SK-N-SH (cell line): Measurements from ENCODE around the gene GEMIN7. TPM values are rescaled to one million over a fixed set of nuclear protein-coding genes. Genes with fewer than 3 reads are reported as not detected.

Source experiments
- CTCF ChIA-PET: fragments of 300-600, 350-600 bp; formaldehyde crosslinking; extraction: SDS; loops from one replicate; lab custom pipeline; 2021; lab: Yijun Ruan, JAX
- POLR2A ChIA-PET: fragments of 350-600 bp; sonication (Branson Sonifier 250); formaldehyde crosslinking; extraction: SDS; loops from one replicate; lab custom pipeline; 2020; ENCODE audit warnings: antibody characterized with exemption, inconsistent platforms; lab: Yijun Ruan, JAX
- DNase-seq: peaks from one replicate; pipeline ENCODE4 v3.0.0; 2012
- H2AFZ ChIP-seq: fragments of 200-600 bp; sonication (generic); 2 replicates; pipeline ENCODE4 v1.8.1; 2016; ENCODE audit warnings: antibody characterized with exemption, mild to moderate bottlenecking, low read depth
- H3F3A ChIP-seq: fragments of 200-600 bp; sonication (generic); replicated peaks from 2 replicates; pipeline ENCODE3; 2016; ENCODE audit warnings: antibody characterized with exemption, mild to moderate bottlenecking; ENCODE audit not compliant: insufficient read depth
- H3K27ac ChIP-seq, 2 experiments: fragments of 200-500 bp in 1 of 2; fragments of 200-600 bp in 1 of 2; sonication (Bioruptor generic) in 1 of 2; sonication (generic), shearing (Covaris generic) in 1 of 2; 2 replicates each; pipeline versions ENCODE4 v1.5.1 to v1.6.1; 2014 to 2016; ENCODE audit warnings: low read depth in 2 of 2, inconsistent platforms in 1 of 2, low read length in 1 of 2, mild to moderate bottlenecking in 1 of 2, mixed read lengths in 1 of 2
- H3K27me3 ChIP-seq: fragments of 200-600 bp; sonication (generic), shearing (Covaris generic); 2 replicates; pipeline ENCODE4 v1.6.1; 2016; ENCODE audit warnings: mixed run types; ENCODE audit not compliant: insufficient read depth
- H3K36me3 ChIP-seq, 2 experiments: fragments of 200-500 bp in 1 of 2; fragments of 200-600 bp in 1 of 2; sonication (Bioruptor generic) in 1 of 2; sonication (generic) in 1 of 2; replicated peaks in 1 of 2; 2 replicates each; pipeline versions ENCODE3 to v1.5.1; 2014 to 2016; ENCODE audit warnings: low read length in 1 of 2, mild to moderate bottlenecking in 1 of 2; ENCODE audit not compliant: insufficient read depth in 2 of 2, control insufficient read depth in 1 of 2
- H3K4me1 ChIP-seq, 2 experiments: fragments of 200-500 bp in 1 of 2; fragments of 200-600 bp in 1 of 2; sonication (Bioruptor generic) in 1 of 2; sonication (generic), shearing (Covaris generic) in 1 of 2; 2 replicates each; pipeline versions ENCODE4 v1.5.1 to v1.6.1; 2014 to 2016; ENCODE audit warnings: low read depth in 1 of 2, low read length in 1 of 2, mixed run types in 1 of 2; ENCODE audit not compliant: insufficient read depth in 2 of 2, control insufficient read depth in 1 of 2
- H3K4me2 ChIP-seq: fragments of 200-600 bp; sonication (generic), shearing (Covaris generic); 2 replicates; pipeline ENCODE4 v1.6.1; 2017; ENCODE audit warnings: mixed run types
- H3K4me3 ChIP-seq, 2 experiments: fragments of 200-500 bp in 1 of 2; fragments of 200-600 bp in 1 of 2; sonication (Bioruptor generic) in 1 of 2; sonication (generic), shearing (Covaris generic) in 1 of 2; 2 replicates each; pipeline versions ENCODE4 v1.5.1 to v1.8.1; 2014 to 2016; ENCODE audit warnings: low read depth in 2 of 2, inconsistent platforms in 1 of 2, low read length in 1 of 2, mild to moderate bottlenecking in 1 of 2, mixed read lengths in 1 of 2, moderate library complexity in 1 of 2
- H3K79me2 ChIP-seq: fragments of 200-600 bp; sonication (generic); 2 replicates; pipeline ENCODE4 v1.8.1; 2017; ENCODE audit warnings: mild to moderate bottlenecking; ENCODE audit not compliant: insufficient read depth
- H3K9ac ChIP-seq: fragments of 200-600 bp; sonication (generic); 2 replicates; pipeline ENCODE4 v1.6.1; 2017; ENCODE audit warnings: mixed run types
- H3K9me2 ChIP-seq: fragments of 200-600 bp; sonication (generic); 2 replicates; pipeline ENCODE4 v1.6.1; 2017; ENCODE audit warnings: mixed run types
- H3K9me3 ChIP-seq: fragments of 200-600 bp; sonication (generic); 2 replicates; pipeline ENCODE4 v1.6.1; 2017; ENCODE audit warnings: mixed run types, mild to moderate bottlenecking, moderate library complexity
- H4K20me1 ChIP-seq: fragments of 200-600 bp; sonication (generic); 2 replicates; pipeline ENCODE4 v1.6.1; 2017; ENCODE audit warnings: mild to moderate bottlenecking, mixed run types; ENCODE audit not compliant: insufficient read depth
- CHD2 ChIP-seq: fragments of 150-350 bp; IDR thresholded peaks from 2 replicates; pipeline ENCODE4 v1.6.1; 2018; ENCODE audit warnings: low read length; ENCODE audit not compliant: partially characterized antibody
- EZH2phosphoT487 ChIP-seq: fragments of 200-600 bp; sonication (generic); IDR thresholded peaks from 2 replicates; pipeline ENCODE4 v1.6.1; 2017; ENCODE audit warnings: low read depth, mixed run types, mild to moderate bottlenecking, antibody characterized with exemption, moderate library complexity, borderline replicate concordance
- FOSL2 ChIP-seq: IDR thresholded peaks from 2 replicates; pipeline ENCODE4 v1.4.0; 2012; ENCODE audit warnings: low read depth, mild to moderate bottlenecking, moderate library complexity, borderline replicate concordance
- FOXM1 ChIP-seq: IDR thresholded peaks from 2 replicates; pipeline ENCODE4 v1.4.0; 2012; ENCODE audit warnings: low read depth, mild to moderate bottlenecking
- GABPA ChIP-seq: IDR thresholded peaks from 2 replicates; pipeline ENCODE4 v1.4.0; 2012; ENCODE audit warnings: low read depth, mild to moderate bottlenecking
- GATA2 ChIP-seq: sonication (generic); formaldehyde crosslinking; IDR thresholded peaks from 2 replicates; pipeline ENCODE4 v1.5.0; 2020; ENCODE audit warnings: mild to moderate bottlenecking, missing genetic modification reagents
- IRF3 ChIP-seq: fragments of 150-350 bp; IDR thresholded peaks from 2 replicates; pipeline ENCODE4 v1.6.1; 2016; ENCODE audit warnings: mild to moderate bottlenecking, low read depth, low read length
- MEF2A ChIP-seq: IDR thresholded peaks from 2 replicates; pipeline ENCODE4 v1.4.0; 2012; ENCODE audit warnings: low read depth, borderline replicate concordance
- NFIC ChIP-seq: IDR thresholded peaks from 2 replicates; pipeline ENCODE4 v1.4.0; 2012; ENCODE audit warnings: borderline replicate concordance
- NRF1 ChIP-seq: IDR thresholded peaks from 2 replicates; pipeline ENCODE4 v1.6.1; 2012; ENCODE audit warnings: low read depth, mild to moderate bottlenecking, low read length
- PBX3 ChIP-seq: IDR thresholded peaks from 2 replicates; pipeline ENCODE4; 2012
- POLR2AphosphoS5 ChIP-seq: IDR thresholded peaks from 2 replicates; pipeline ENCODE4 v1.6.1; 2012; ENCODE audit warnings: low read depth, low read length
- RCOR1 ChIP-seq: fragments of 150-350 bp; IDR thresholded peaks from 2 replicates; pipeline ENCODE4 v1.6.1; 2017; ENCODE audit warnings: antibody characterized with exemption, low read length
- REST ChIP-seq: IDR thresholded peaks from 2 replicates; pipeline ENCODE4 v1.6.1; 2012; ENCODE audit warnings: mild to moderate bottlenecking, low read depth, low read length, moderate library complexity
- RFX5 ChIP-seq: IDR thresholded peaks from 2 replicates; pipeline ENCODE4 v1.6.1; 2012; ENCODE audit warnings: mild to moderate bottlenecking, improper control_type of control experiment, low read length
- TAF1 ChIP-seq: IDR thresholded peaks from 2 replicates; pipeline ENCODE4 v1.6.1; 2012; ENCODE audit warnings: low read depth, mild to moderate bottlenecking, low read length, moderate library complexity, borderline replicate concordance
- TEAD4 ChIP-seq: IDR thresholded peaks from 2 replicates; pipeline ENCODE4 v1.4.0; 2012; ENCODE audit warnings: mild to moderate bottlenecking, borderline replicate concordance; ENCODE audit not compliant: insufficient read depth
- whole genome bisulfite sequencing: methylation state at CpG from one replicate; pipeline ENCODE4 v1.1.6; 2017; ENCODE audit warnings: low lambda C conversion rate; 5-methylcytosine and 5-hydroxymethylcytosine counted together
- polyA plus RNA-seq, 3 experiments: library from polyadenylated mRNA; depleted of rRNA; stranded (reverse); fragments of >200 nt; gene quantifications; 2 replicates each; pipeline ENCODE4 v1.2.3, GENCODE V29; 2012
- TF ChIP-seq, protein P1 (sequence below): fragments of 150-350 bp; IDR thresholded peaks from 2 replicates; pipeline ENCODE4 v1.6.1; 2017; ENCODE audit warnings: antibody characterized with exemption, low read length, low read depth, borderline replicate concordance
- TF ChIP-seq, protein P2 (sequence below): IDR thresholded peaks from 2 replicates; pipeline ENCODE4 v1.4.0; 2012; ENCODE audit warnings: low read depth, borderline replicate concordance

Gene GEMIN7
- polyA plus RNA-seq, 1 of the 3 experiments (the other 2 are of a cell fraction) = 28.7 TPM

DNA sequence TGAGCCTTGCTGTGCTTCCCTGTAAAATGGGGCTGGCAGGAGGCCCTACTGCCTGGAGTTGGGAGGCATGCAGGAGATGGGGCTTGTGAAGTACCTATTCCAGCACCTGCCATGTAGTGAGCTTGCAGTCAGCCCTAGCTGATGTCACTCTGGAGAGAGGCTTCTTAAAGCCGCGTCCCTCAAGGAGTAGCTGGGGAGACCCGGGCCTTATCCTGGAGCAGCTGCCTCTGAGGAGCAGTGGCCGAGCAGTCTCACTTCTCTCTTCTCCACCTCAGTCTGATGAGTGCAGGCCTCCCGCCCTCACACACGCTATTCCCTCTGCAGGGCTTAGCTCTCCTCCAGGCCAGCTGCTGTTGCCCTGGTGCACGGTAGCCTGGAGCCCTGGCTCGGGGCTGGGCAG, 22.2 kb upstream of the GEMIN7 start:
- H3K27ac ChIP-seq = no peak overlapping the region
- peaks cover 39% of the 10 kb centered on the region; the same call in 1 of the 2 replicates for H3K79me2 ChIP-seq
- ChIA-PET POLR2A (interaction anchor here (0.8 to 1.0 kb wide), 2 partner anchors 18 to 22 kb away, joined by 3 read pairs; partner anchors contain the start of genes CLASRP and GEMIN7), CTCF (interaction anchor here (0.6 to 1.3 kb wide), 2 partner anchors 12 to 862 kb away, joined by 3 to 6 read pairs; no protein-coding TSS in a partner anchor)
- H3K36me3 ChIP-seq = peaks cover 38 to 76% of the 10 kb centered on the region in 2 experiments
- no peak overlapping the region for H3K4me2 ChIP-seq
- no peak overlapping the region for H3K4me3 ChIP-seq
- H3K9ac ChIP-seq = no peak overlapping the region
- no peak overlapping the region for H2AFZ ChIP-seq
- peaks cover 4% of the 10 kb centered on the region for H3F3A ChIP-seq
- WGBS = 98% methylated on average over 8 of the region's 8 CpGs
- H4K20me1 ChIP-seq = peaks cover 21% of the 10 kb centered on the region
- H3K27me3 ChIP-seq = no peaks in the 10 kb centered on the region
- DNase-seq = no peak
- H3K4me1 ChIP-seq = no peaks in the 10 kb centered on the region
- TF ChIP-seq FOXM1 (no peak), FOSL2 (no peak), NRF1 (no peak), TEAD4 (no peak), MEF2A (no peak), GABPA (no peak), EZH2phosphoT487 (no peak), PBX3 (no peak), NFIC (no peak), RFX5 (no peak), TAF1 (no peak), IRF3 (no peak), RCOR1 (no peak), CHD2 (no peak), REST (no peak), GATA2 (CRISPR knock-in tag) (no peak), POLR2AphosphoS5 (no peak)
- TF ChIP-seq, protein P1, sequence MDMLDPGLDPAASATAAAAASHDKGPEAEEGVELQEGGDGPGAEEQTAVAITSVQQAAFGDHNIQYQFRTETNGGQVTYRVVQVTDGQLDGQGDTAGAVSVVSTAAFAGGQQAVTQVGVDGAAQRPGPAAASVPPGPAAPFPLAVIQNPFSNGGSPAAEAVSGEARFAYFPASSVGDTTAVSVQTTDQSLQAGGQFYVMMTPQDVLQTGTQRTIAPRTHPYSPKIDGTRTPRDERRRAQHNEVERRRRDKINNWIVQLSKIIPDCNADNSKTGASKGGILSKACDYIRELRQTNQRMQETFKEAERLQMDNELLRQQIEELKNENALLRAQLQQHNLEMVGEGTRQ = no peak
- TF ChIP-seq, protein P2, sequence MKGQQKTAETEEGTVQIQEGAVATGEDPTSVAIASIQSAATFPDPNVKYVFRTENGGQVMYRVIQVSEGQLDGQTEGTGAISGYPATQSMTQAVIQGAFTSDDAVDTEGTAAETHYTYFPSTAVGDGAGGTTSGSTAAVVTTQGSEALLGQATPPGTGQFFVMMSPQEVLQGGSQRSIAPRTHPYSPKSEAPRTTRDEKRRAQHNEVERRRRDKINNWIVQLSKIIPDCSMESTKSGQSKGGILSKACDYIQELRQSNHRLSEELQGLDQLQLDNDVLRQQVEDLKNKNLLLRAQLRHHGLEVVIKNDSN = no peak
- no peaks in the 10 kb centered on the region for H3K9me3 ChIP-seq
- no peaks in the 10 kb centered on the region for H3K9me2 ChIP-seq
